Occipital lobe (tissue), 2 donors: ENCODE results near the gene AJM1. TPM values are rescaled to one million over a fixed set of nuclear protein-coding genes. Genes with fewer than 3 reads are reported as not detected.
A peak's percentile ranks its signal among the peaks of the same experiment; 100 is the strongest.
"Not testable (repeated sequence)": the region's sequence is repeated elsewhere in the genome, so short reads cannot be mapped to it uniquely, and the experiment has no call there.

Source experiments
- DNase-seq: peaks from one replicate; lab custom pipeline; 2025; lab: John Stamatoyannopoulos, UW
- total RNA-seq: library from RNA; depleted of rRNA; stranded (reverse); fragments of >200 nt; gene quantifications from one replicate; pipeline ENCODE4 v1.2.3, GENCODE V29; 2014

The AJM1 gene
- 0.94 TPM for total RNA-seq

- DNase-seq, result peak; percentile 68
Measured at GRCh38 chr9:136842380-136842948, at the start of gene AJM1. AJM1 (plus strand) TSS chr9:136842478; CDS start chr9:136844415, 1,937 bp downstream.

GRCh38 chr9:136793086-136793946 is 49.0 kb upstream of the AJM1 start:
- no peak for DNase-seq

DNA sequence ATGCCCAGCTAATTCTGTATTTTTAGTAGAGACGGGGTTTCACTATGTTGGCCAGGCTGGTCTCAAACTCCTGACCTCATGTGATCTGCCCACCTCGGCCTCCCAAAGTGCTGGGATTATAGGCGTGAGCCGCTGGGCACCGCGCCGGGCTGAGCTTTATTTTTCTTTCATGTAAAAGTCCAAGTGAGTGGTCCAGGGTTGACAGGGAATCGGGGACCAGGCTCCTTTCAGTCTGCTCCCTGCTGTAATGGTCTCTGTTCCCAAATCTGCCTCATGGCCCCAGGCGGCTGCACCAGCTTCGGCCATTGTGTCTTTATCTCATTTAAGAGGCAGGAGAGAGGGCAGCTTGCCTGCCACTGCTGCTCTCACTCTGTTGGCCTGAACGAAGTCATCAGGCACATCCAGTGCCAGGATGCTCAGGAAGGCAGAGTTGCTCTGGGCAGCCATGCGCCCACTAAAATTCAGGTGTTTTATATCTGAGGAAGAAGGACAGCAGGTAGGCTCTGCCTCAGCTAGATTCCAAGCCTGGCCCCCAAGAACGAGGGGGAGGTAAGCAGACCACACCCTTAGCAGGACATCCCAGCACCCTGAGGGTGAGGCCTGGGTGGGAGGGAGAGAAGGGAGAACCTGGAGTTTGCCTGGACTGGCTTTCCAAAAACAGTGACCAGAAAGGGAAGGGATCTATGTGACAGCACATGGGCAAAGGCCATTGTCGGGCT is 47.8 kb upstream of the AJM1 start:
- DNase-seq, result no peak

GRCh38 chr9:136795000-136795348 is 47.3 kb upstream of the AJM1 start:
- no peak for DNase-seq

DNA sequence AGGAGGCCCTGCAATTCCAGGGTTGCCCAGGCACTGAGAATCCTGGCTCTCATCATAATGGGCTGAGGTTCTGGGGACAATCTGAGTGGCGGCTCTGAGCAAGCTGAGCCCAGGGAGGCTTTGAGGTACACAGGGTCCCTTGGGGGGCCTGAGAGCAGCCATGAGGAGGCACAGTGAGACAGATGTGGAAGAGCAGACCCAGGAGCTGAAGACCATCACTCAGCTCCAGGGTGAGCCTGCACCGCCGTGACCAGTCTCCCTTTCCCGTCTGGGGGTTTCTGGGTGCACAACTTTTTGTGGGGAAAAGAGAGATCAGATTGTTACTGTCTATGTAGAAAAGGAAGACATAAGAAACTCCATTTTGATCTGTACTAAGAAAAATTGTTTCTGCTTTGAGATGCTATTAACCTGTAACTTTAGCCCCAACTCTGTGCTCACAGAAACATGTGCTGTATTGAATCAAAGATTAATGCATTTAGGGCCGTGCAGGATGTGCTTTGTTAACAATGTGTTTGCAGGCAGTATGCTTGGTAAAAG is 46.0 kb upstream of the AJM1 start, which contains the start of gene CCDC183:
TSS of gene CCDC183 (plus strand) at position 101 of the 537 bp plus-strand sequence. CDS start at position 161, 60 bp downstream.
- no peak for DNase-seq

DNA sequence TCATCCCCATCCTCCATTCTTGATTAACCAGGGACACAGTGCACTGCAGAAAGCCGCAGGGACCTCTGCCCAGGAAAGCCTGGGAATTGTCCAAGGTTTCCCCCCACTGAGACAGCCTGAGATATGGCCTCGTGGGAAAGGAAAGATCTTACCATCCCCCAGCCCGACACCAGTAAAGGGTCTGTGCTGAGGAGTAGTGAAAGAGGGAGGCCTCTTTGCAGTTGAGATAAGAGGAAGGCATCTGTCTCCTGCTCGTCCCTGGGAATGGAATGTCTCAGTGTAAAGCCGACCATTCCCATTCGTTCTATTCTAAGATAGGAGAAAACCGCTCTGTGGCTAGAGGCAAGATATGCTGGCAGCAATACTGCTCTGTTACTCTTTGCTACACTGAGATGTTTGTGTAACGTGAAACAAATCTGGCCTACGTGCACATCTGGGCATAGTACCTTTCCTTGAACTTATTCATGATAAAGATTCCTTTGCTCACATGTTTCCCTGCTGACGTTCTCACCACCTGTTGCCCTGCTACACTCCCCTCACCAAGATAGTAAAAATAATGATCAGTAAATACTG is 45.4 kb upstream of the AJM1 start:
- not testable (repeated sequence) for DNase-seq

DNA sequence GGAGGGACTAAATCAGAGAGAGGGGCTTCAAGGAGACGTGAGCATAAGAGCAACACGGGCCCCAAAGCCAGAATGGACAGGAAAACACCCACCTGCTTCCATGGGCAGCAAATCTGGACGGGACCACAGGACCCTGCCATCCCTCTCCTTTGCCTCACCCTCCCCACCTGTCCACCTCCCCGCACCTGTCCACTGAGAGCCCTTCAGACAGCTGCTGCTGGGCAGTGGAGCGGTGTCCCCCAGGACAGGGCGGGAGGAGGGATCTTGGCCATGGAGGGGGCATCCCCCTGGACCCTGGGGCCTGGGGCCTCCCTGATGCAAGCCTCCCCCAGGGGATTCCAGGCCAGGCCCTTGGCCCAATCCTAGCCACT is 43.6 kb upstream of the AJM1 start:
- no peak for DNase-seq

- no peak for DNase-seq
Measured at GRCh38 chr9:136799079-136799853, 43.0 kb upstream of the AJM1 start.

DNA sequence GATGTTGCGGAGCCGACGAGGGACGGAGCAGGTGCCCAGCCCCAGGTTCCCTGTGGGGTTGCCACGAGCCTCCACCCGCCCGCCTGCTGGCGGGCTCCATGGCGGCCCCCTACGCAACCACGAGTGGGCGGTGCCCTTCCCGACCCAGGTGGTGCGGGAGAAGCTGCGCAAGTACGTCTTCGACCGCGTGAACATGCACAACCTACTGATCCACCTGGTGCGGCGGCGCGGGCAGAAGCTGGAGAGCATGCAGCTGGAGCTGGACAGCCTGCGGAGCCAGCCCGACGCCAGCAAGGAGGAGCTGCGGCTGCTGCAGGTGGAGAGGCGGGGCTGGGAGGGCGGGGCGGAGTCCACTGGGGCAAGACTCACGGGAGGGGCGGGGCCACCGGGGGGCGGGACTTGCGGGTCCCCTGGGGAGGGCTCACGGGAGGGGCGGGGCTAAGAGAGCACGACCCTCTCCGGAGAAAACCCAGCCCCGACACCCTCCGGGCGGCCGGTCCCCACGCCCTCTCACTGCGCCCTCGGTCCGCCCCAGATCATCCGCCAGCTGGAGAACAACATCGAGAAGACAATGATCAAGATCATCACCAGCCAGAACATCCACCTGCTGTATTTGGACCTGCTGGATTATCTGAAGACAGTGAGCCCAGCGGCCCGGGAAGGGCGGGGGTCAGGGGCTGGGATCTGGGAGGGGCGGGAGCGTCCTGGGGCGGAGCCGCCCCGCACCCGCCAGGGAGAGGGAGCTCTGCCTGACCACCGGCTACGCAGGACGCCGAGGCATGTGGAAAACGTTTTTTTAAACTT is 42.2 kb upstream of the AJM1 start:
- peak; percentile 77 for DNase-seq

GRCh38 chr9:136802321-136802720 is 40.0 kb upstream of the AJM1 start:
- no peak for DNase-seq

DNA sequence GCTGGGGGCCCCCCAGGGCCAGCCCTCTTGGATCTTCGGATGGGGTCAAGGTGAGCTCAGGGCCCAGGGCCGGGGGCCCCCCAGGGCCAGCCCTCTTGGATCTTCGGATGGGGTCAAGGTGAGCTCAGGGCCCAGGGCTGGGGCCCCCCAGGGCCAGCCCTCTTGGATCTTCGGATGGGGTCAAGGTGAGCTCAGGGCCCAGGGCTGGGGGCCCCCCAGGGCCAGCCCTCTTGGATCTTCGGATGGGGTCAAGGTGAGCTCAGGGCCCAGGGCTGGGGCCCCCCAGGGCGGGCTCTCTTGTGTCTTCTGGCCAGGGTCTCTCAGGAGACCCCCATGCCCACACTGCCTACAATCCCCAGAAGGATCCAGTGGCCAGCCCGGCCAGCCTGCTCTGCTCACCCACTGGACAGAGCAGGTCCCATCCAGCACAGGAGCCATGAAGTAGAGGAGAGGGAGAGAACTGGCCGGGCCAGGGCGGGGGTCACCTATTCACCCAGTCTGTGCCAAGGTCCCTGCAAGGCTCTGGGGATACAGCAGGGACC is 39.2 kb upstream of the AJM1 start:
- DNase-seq, result not testable (repeated sequence)

- no peak for DNase-seq
Measured at GRCh38 chr9:136803551-136804508, 38.4 kb upstream of the AJM1 start.

- DNase-seq, result no peak
Measured at GRCh38 chr9:136804509-136805206, 37.6 kb upstream of the AJM1 start.

GRCh38 chr9:136805207-136805740 is 37.0 kb upstream of the AJM1 start:
- no peak for DNase-seq

DNA sequence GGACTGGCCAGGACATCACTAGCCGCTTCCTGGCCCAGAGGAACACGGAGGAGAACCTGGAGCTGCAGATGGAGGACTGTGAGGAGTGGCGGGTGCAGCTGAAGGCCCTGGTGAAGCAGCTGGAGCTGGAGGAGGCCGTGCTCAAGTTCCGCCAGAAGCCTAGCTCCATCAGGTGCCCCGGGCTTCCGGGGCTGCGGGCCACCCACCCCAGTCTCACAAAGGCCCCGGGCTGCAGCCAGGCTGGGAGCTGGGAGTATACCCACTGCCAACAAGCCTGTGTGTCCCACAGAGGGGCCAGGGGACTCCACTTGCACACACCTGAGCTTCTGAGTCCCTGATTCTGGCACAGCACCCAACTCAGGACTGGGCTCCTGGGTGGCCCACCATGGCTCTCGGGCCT is 36.2 kb upstream of the AJM1 start:
- no peak for DNase-seq

- DNase-seq, result no peak
Measured at GRCh38 chr9:136806631-136807201, 35.6 kb upstream of the AJM1 start.
